ENCODE results near the gene LCN12.

Gene LCN12

GRCh38 chr9:136921307-136921706, 30.8 kb upstream of the LCN12 start:
- in situ Hi-C loops (cut with MboI; ENCODE audit: low pct_unique_long_range_greater_than_20kb, low sequenced_read_pairs, unreplicated experiment), result no loop called here
- TF ChIP-seq CTCF (IDR thresholded peaks at IDR 0.05; ENCODE audit: extremely low read depth, insufficient read depth, missing control alignments), result no peak
- no peak for DNase-seq (ENCODE audit: low spot score)

- TF ChIP-seq CTCF (IDR thresholded peaks at IDR 0.05; ENCODE audit: extremely low read depth, insufficient read depth, missing control alignments), result no peak
- in situ Hi-C loops (cut with MboI; ENCODE audit: low pct_unique_long_range_greater_than_20kb, low sequenced_read_pairs, unreplicated experiment), result no loop called here
- DNase-seq (ENCODE audit: low spot score), result no peak
Measured at GRCh38 chr9:136921718-136922117, 30.4 kb upstream of the LCN12 start.

- no peak for DNase-seq (ENCODE audit: low spot score)
- in situ Hi-C loops (cut with MboI; ENCODE audit: low pct_unique_long_range_greater_than_20kb, low sequenced_read_pairs, unreplicated experiment), result no loop called here
- no peak for TF ChIP-seq CTCF (IDR thresholded peaks at IDR 0.05; ENCODE audit: extremely low read depth, insufficient read depth, missing control alignments)
Measured at GRCh38 chr9:136922540-136922939, 29.5 kb upstream of the LCN12 start.

GRCh38 chr9:136923881-136924280, 28.2 kb upstream of the LCN12 start:
- in situ Hi-C loops (cut with MboI; ENCODE audit: low pct_unique_long_range_greater_than_20kb, low sequenced_read_pairs, unreplicated experiment), result no loop called here
- no peak for TF ChIP-seq CTCF (IDR thresholded peaks at IDR 0.05; ENCODE audit: extremely low read depth, insufficient read depth, missing control alignments)
- no peak for DNase-seq (ENCODE audit: low spot score)

GRCh38 chr9:136925414-136926153, 26.5 kb upstream of the LCN12 start:
- no peak for TF ChIP-seq CTCF (IDR thresholded peaks at IDR 0.05; ENCODE audit: extremely low read depth, insufficient read depth, missing control alignments)
- in situ Hi-C loops (cut with MboI; ENCODE audit: low pct_unique_long_range_greater_than_20kb, low sequenced_read_pairs, unreplicated experiment), result no loop called here
- no peak for DNase-seq (ENCODE audit: low spot score)

- peak; percentile 26 for TF ChIP-seq CTCF (IDR thresholded peaks at IDR 0.05; ENCODE audit: extremely low read depth, insufficient read depth, missing control alignments)
- in situ Hi-C loops (cut with MboI; ENCODE audit: low pct_unique_long_range_greater_than_20kb, low sequenced_read_pairs, unreplicated experiment), result no loop called here
- no peak for DNase-seq (ENCODE audit: low spot score)
Measured at GRCh38 chr9:136926154-136926704, 25.8 kb upstream of the LCN12 start.

Measured in GM13977 (cell line).